Activated naive CD8-positive, alpha-beta T cell treated with anti-CD3 and anti-CD28 coated beads for 36 hours (primary cell): ENCODE data around the gene BBS9. TPM values are rescaled to one million over a fixed set of nuclear protein-coding genes. Genes with fewer than 3 reads are reported as not detected.

Experiments
- DNase-seq: peaks from one replicate; pipeline ENCODE4 v3.0.0; 2021
- H3K27ac Mint-ChIP-seq: one replicate; pipeline ENCODE4 v1.8.0; 2022; ENCODE audit warnings: mild to moderate bottlenecking, moderate library complexity, mixed read lengths
- H3K27me3 Mint-ChIP-seq: one replicate; pipeline ENCODE4 v1.8.0; 2022; ENCODE audit warnings: mild to moderate bottlenecking, mixed read lengths
- H3K36me3 Mint-ChIP-seq: one replicate; pipeline ENCODE4 v1.8.0; 2021; ENCODE audit warnings: mild to moderate bottlenecking, mixed read lengths
- H3K4me1 Mint-ChIP-seq: one replicate; pipeline ENCODE4 v1.8.0; 2021; ENCODE audit warnings: mixed read lengths
- H3K4me3 Mint-ChIP-seq: one replicate; pipeline ENCODE4 v1.8.0; 2022; ENCODE audit warnings: mild to moderate bottlenecking, moderate library complexity, mixed read lengths
- H3K9me3 Mint-ChIP-seq: one replicate; pipeline ENCODE4 v1.8.0; 2022; ENCODE audit warnings: mixed read lengths
- total RNA-seq, 2 experiments: library from RNA; stranded (reverse); gene quantifications; one replicate each; pipeline ENCODE4 v1.2.3, GENCODE V29; 2021

Gene BBS9
- total RNA-seq, 2 experiments from 2014 or later, result 4.3 to 5.9 TPM

GRCh38 chr7:33547880-33548279 lies 418.5 kb downstream of the BBS9 start:
- Mint-ChIP-seq H3K27me3 (no peaks in the 10 kb centered on the region), H3K27ac (no peak overlapping the region), H3K4me1 (no peaks in the 10 kb centered on the region), H3K36me3 (peaks cover 24% of the 10 kb centered on the region), H3K4me3 (no peak overlapping the region), H3K9me3 (peaks cover 5% of the 10 kb centered on the region)
- DNase-seq, result no peak

DNA sequence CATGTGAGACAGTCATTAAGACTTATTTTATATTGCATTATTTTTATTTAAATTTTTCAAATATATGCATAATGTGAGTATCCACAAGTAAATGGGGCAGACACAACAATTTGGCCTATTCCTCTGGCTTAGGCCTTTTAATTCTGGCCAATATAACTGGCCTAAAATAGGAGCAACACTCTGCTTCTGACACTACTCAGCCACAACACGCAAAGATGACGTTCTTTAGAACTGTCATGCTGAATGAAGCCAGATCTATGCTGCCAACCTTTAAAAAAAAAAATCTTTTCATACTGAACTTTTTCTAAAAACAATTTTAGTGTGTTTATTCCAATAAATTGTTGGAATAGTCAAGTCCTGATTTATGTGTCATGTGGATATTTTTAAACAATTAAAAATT lies 421.0 kb downstream of the BBS9 start:
- no peak for DNase-seq
- no peaks in the 10 kb centered on the region for H3K27me3 Mint-ChIP-seq
- no peak overlapping the region for H3K4me3 Mint-ChIP-seq
- no peaks in the 10 kb centered on the region for H3K4me1 Mint-ChIP-seq
- H3K9me3 Mint-ChIP-seq, result peaks cover 3% of the 10 kb centered on the region
- H3K27ac Mint-ChIP-seq, result no peak overlapping the region
- H3K36me3 Mint-ChIP-seq, result peaks cover 11% of the 10 kb centered on the region

DNA sequence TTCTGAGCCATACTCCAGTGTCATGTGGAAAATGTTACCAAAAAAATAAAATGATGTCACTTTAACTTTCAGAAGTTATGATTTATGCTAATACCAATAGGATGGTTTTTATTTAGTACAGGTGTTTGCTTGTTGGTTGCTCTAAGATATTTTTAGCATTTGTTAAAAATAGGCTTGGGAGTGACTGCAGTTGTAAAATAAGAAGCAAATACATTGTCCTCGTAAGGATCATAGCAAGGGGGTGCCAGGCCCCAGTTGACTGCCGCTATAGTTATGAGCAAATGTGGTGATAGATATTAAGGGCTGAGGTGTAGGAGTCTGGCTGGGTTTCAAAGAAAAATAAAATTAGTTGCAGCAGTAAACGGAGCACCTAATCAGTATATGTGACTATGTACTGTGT lies 421.6 kb downstream of the BBS9 start:
- H3K27ac Mint-ChIP-seq, result no peak overlapping the region
- no peak overlapping the region for H3K4me3 Mint-ChIP-seq
- no peaks in the 10 kb centered on the region for H3K27me3 Mint-ChIP-seq
- peaks cover 3% of the 10 kb centered on the region for H3K9me3 Mint-ChIP-seq
- no peak for DNase-seq
- no peaks in the 10 kb centered on the region for H3K4me1 Mint-ChIP-seq
- H3K36me3 Mint-ChIP-seq, result peaks cover 9% of the 10 kb centered on the region

DNA sequence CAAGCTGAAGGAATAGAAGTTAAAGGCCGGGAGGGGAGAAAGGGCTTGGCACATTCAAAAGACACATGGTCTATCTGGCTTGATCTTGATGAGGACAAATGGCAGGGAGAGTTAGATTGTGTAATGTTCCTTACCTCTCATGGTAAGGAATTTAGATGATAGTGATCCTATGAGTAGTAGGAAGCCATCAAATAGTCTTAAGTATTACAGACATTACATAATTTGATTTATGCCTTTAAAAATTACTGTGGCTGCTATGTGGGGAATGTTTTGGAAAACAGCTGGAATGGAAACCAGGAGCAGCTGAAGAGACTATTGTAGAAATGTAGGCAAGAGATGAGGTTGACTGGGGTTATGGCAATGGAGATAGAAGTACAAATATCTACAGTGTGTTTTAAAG lies 424.7 kb downstream of the BBS9 start:
- Mint-ChIP-seq H3K4me3 (no peak overlapping the region), H3K4me1 (no peaks in the 10 kb centered on the region), H3K36me3 (peaks cover 3% of the 10 kb centered on the region), H3K27me3 (no peaks in the 10 kb centered on the region), H3K27ac (no peak overlapping the region), H3K9me3 (no peaks in the 10 kb centered on the region)
- DNase-seq, result no peak

- peaks cover 3% of the 10 kb centered on the region for H3K36me3 Mint-ChIP-seq
- H3K27ac Mint-ChIP-seq, result no peak overlapping the region
- DNase-seq, result no peak
- H3K4me1 Mint-ChIP-seq, result no peaks in the 10 kb centered on the region
- H3K4me3 Mint-ChIP-seq, result no peak overlapping the region
- no peaks in the 10 kb centered on the region for H3K27me3 Mint-ChIP-seq
- H3K9me3 Mint-ChIP-seq, result no peaks in the 10 kb centered on the region
These were observed 425.2 kb downstream of the BBS9 start for GRCh38 chr7:33554576-33554975.

DNA sequence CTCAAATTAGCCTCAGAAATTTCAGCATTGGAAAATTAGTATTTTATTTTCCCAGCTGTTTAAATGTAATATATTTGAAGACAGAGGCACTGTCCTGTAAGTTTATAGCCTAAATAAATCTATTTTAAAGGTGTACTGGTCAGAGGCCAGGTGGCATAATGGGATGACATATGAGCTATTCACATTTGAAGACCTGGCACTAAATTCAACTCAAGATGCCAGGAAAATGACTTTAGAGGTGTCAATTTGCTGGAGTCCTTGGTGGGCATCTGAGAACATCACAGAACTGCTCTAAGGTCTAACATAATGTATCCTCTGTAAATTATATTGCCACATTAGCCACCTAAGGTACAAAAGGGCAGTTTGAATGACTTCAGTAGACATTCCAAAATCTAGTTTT lies 427.1 kb downstream of the BBS9 start:
- Mint-ChIP-seq H3K4me3 (no peak overlapping the region), H3K4me1 (no peaks in the 10 kb centered on the region), H3K9me3 (no peaks in the 10 kb centered on the region), H3K36me3 (peaks cover 3% of the 10 kb centered on the region), H3K27ac (no peak overlapping the region), H3K27me3 (no peaks in the 10 kb centered on the region)
- DNase-seq, result no peak

GRCh38 chr7:33558549-33559323 lies 429.4 kb downstream of the BBS9 start:
- Mint-ChIP-seq H3K36me3 (peaks cover 3% of the 10 kb centered on the region), H3K9me3 (no peaks in the 10 kb centered on the region), H3K27me3 (no peaks in the 10 kb centered on the region), H3K4me1 (no peaks in the 10 kb centered on the region), H3K4me3 (no peak overlapping the region), H3K27ac (no peak overlapping the region)
- DNase-seq, result no peak

DNA sequence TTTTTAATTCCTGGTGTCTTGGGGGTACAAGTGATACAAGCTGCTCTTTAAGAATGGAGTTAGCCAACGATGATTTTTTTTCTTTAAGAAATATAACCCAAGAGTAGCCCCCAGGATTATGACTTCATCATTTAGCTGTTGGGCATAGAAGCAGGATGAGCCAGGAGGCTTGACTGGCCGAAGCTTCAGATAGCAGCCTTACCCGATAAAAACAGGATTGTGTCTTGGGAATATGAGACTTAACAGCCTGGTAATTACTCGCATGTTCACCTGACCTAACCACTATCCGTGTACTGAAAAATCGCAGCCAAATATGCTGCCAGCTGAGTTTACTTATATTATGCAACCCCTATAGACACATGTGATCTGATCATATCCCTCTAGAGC lies 430.0 kb downstream of the BBS9 start:
- Mint-ChIP-seq H3K4me1 (no peaks in the 10 kb centered on the region), H3K4me3 (no peak overlapping the region), H3K27me3 (no peaks in the 10 kb centered on the region), H3K27ac (no peak overlapping the region), H3K36me3 (peaks cover 3% of the 10 kb centered on the region), H3K9me3 (no peaks in the 10 kb centered on the region)
- no peak for DNase-seq

DNA sequence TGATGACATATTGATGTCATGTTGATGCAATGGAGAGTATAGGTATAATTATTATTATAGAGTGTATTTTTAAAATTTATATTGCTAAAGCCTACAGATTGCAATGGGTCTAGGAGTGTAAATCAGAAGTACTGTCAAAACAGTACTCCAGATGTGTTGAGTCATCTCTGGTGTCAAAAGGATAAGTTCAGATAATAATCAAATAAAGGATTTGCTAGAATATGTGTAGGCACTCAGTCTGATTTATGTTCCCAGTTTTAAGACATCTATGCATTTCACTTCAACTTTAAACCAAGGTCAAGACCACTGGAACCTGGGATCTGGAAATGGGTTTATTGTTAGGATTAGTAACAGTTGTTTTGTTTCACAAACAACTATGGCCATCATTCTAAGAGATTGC lies 433.6 kb downstream of the BBS9 start:
- H3K36me3 Mint-ChIP-seq, result peaks cover 2% of the 10 kb centered on the region
- no peak overlapping the region for H3K4me3 Mint-ChIP-seq
- no peaks in the 10 kb centered on the region for H3K9me3 Mint-ChIP-seq
- no peak overlapping the region for H3K27ac Mint-ChIP-seq
- DNase-seq, result no peak
- H3K4me1 Mint-ChIP-seq, result no peaks in the 10 kb centered on the region
- H3K27me3 Mint-ChIP-seq, result no peaks in the 10 kb centered on the region

- H3K27me3 Mint-ChIP-seq, result no peaks in the 10 kb centered on the region
- DNase-seq, result no peak
- no peak overlapping the region for H3K27ac Mint-ChIP-seq
- H3K36me3 Mint-ChIP-seq, result no peaks in the 10 kb centered on the region
- no peak overlapping the region for H3K4me3 Mint-ChIP-seq
- no peaks in the 10 kb centered on the region for H3K4me1 Mint-ChIP-seq
- H3K9me3 Mint-ChIP-seq, result no peaks in the 10 kb centered on the region
These were observed 434.3 kb downstream of the BBS9 start for GRCh38 chr7:33563651-33564050.

DNA sequence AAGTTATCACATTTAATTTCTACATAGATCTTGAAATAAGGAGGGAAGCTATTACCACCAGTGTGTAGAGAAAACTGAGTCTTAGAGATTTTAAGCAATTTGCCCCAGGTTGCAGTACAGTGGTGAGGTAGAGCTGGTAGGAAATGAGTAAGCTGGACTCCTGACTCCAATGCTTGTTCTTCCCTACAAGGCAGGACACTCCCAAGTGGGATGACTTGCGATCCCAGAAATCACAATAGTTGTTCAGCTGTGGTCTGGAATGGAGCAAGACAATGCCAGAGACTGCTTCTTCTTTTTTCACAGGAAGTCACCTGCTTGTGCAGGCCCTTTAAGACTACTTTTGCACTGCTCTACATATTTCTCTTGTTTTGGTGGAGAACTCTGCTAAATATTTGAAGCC lies 448.8 kb downstream of the BBS9 start:
- Mint-ChIP-seq H3K27me3 (no peaks in the 10 kb centered on the region), H3K4me3 (no peak overlapping the region), H3K27ac (no peak overlapping the region), H3K9me3 (peaks cover 13% of the 10 kb centered on the region), H3K4me1 (no peaks in the 10 kb centered on the region), H3K36me3 (peaks cover 26% of the 10 kb centered on the region)
- DNase-seq, result no peak

DNA sequence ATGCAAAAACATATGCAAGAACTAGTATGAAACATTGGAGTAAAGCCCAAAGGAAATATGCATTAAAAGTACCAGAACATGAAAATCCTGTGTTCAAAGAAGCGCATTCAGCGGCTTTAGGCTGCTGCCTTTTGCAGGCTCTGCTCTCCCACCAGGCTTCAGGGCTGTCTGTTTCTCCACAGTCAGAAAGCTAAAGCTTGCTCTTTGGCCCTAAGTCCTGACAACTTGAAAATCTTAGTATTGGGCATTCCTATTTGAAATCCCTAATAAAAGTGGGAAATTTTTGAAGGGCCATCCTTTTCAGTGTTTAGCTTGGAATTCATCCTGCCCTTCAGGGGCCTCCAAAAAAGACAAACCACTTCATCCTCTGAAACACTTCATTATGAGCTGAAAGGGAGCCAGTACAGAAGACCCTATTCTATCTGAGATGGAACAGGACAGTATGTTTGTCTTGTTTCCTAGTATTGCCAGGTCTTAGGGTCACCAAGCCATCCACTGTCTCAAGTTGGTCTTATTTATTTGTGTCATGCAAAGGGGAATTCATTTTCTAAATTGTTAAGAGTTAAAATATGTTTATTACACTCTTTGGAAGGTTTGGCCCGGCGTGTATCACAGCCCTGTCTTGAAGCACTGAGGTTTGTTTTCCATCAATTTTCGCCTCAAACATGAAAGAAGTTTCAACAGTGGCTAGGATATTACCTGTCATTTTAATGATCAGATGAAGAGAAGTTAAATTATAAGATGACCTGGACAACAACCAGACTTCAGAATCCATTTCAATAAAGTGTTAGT lies 449.7 kb downstream of the BBS9 start:
- no peaks in the 10 kb centered on the region for H3K4me1 Mint-ChIP-seq
- H3K27me3 Mint-ChIP-seq, result no peaks in the 10 kb centered on the region
- no peak for DNase-seq
- no peak overlapping the region for H3K27ac Mint-ChIP-seq
- H3K36me3 Mint-ChIP-seq, result peaks cover 24% of the 10 kb centered on the region
- no peak overlapping the region for H3K4me3 Mint-ChIP-seq
- H3K9me3 Mint-ChIP-seq, result peaks cover 13% of the 10 kb centered on the region

DNA sequence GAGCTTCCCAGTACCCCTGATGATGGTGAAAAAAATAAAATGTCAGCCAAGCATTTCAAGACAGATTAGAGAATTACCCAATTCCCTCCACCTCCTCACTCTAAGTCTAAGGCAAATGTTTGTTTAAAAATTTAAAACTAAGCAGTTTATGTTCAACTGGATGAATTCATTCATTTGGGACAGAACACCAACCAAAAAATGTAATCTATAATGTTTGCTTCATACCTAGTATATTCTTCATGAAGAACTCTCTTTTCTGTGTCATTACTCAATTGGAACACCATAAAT lies 450.3 kb downstream of the BBS9 start:
- Mint-ChIP-seq H3K4me3 (no peak overlapping the region), H3K27me3 (no peaks in the 10 kb centered on the region), H3K9me3 (peaks cover 13% of the 10 kb centered on the region), H3K36me3 (peaks cover 24% of the 10 kb centered on the region), H3K4me1 (no peaks in the 10 kb centered on the region), H3K27ac (no peak overlapping the region)
- DNase-seq, result no peak

DNA sequence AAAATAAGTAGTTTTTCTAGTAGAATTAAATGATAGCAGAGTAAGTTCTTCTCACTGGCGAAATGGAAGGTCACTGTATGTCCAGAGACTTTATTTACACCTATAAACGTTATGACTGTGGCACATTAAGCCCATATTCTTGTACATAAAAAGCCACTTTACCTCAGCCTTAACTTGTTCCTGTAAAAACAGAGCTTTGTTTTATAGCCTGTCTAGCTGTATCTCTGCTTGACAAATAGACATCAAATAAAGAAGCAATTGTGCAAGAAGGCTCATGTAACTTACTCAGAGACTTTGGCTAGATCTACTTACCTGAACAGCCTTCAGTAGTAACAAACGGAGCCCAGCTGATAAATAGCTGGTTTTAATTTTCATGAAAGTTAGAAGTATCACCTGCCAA lies 451.9 kb downstream of the BBS9 start:
- Mint-ChIP-seq H3K9me3 (peaks cover 8% of the 10 kb centered on the region), H3K27me3 (no peaks in the 10 kb centered on the region), H3K4me1 (no peaks in the 10 kb centered on the region), H3K4me3 (no peak overlapping the region), H3K27ac (no peak overlapping the region), H3K36me3 (peaks cover 13% of the 10 kb centered on the region)
- no peak for DNase-seq

DNA sequence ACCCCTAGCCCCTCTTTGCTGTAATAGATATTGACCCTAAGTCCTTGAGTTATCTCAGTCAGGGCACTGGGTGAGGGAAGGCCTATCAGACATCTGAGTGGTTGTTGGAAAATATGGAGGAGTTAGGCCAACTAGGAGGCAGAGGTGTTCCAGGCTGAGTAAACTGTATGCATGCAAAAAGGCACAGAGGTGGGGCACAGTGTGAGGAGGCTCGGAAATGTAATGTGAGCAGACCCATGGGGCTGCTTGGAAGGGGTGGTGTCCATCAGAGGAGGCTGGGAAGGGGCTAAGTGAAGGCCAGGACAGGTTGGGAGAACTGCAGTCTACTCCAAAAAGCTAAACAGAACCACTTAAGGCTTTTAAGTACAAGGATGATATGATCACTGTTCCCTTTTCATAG lies 452.7 kb downstream of the BBS9 start:
- H3K36me3 Mint-ChIP-seq, result peaks cover 4% of the 10 kb centered on the region
- H3K4me3 Mint-ChIP-seq, result no peak overlapping the region
- no peaks in the 10 kb centered on the region for H3K4me1 Mint-ChIP-seq
- DNase-seq, result no peak
- no peaks in the 10 kb centered on the region for H3K27me3 Mint-ChIP-seq
- no peak overlapping the region for H3K27ac Mint-ChIP-seq
- peaks cover 5% of the 10 kb centered on the region for H3K9me3 Mint-ChIP-seq

DNA sequence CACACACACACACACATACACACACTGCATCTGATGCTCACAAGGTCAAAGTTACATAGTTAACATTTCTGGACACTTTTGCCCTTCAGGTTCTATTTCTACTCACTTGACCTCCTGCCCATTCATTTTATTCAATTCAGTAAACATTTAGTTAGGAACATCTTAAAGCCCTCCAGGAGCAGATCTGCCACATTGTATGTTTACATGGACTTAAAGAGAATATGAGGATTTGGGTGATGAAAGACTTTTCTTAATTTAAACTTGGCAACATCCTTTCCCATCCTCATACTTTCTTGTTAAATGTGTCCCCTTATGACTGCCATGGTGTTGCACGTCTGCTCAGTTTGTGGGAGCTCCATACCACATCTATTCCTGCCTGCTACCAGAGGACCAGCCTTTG lies 453.2 kb downstream of the BBS9 start:
- H3K27me3 Mint-ChIP-seq, result no peaks in the 10 kb centered on the region
- H3K4me3 Mint-ChIP-seq, result no peak overlapping the region

More for the DNA sequence above, 453.2 kb downstream of the BBS9 start:
- H3K4me1 Mint-ChIP-seq, result no peaks in the 10 kb centered on the region
- H3K9me3 Mint-ChIP-seq, result peaks cover 3% of the 10 kb centered on the region
- H3K36me3 Mint-ChIP-seq, result no peaks in the 10 kb centered on the region
- no peak overlapping the region for H3K27ac Mint-ChIP-seq
- no peak for DNase-seq
